Skeletal muscle tissue (tissue), 4 donors: ENCODE results near the gene MSRB3. TPM values are rescaled to one million over a fixed set of nuclear protein-coding genes. Genes with fewer than 3 reads are reported as not detected.
A peak's percentile ranks its signal among the peaks of the same experiment; 100 is the strongest.

Experiments used
- H3K27ac ChIP-seq: one replicate; pipeline ENCODE4 v1.7.0; 2013; ENCODE audit warnings: mild to moderate bottlenecking, low read depth, low read length, inconsistent platforms
- H3K27me3 ChIP-seq, 3 donors: one replicate each; pipeline ENCODE4 v1.7.0; 2013; ENCODE audit warnings: low read length in 3 of 3; ENCODE audit not compliant: control insufficient read depth in 3 of 3, insufficient read depth in 3 of 3
- H3K36me3 ChIP-seq, 3 donors: one replicate each; pipeline ENCODE4 v1.7.0; 2013; ENCODE audit warnings: low read length in 3 of 3; ENCODE audit not compliant: control insufficient read depth in 3 of 3, insufficient read depth in 3 of 3
- H3K4me1 ChIP-seq, 3 donors: one replicate each; pipeline ENCODE4 v1.7.0; 2013; ENCODE audit warnings: low read length in 3 of 3, mild to moderate bottlenecking in 3 of 3; ENCODE audit not compliant: control insufficient read depth in 3 of 3, insufficient read depth in 3 of 3
- H3K4me3 ChIP-seq, 3 donors: one replicate each; pipeline ENCODE4 v1.7.0; 2013; ENCODE audit warnings: low read length in 3 of 3
- H3K9ac ChIP-seq, 3 donors: one replicate each; pipeline ENCODE4 v1.7.0; 2013; ENCODE audit warnings: low read length in 3 of 3, mild to moderate bottlenecking in 3 of 3, moderate library complexity in 2 of 3, low read depth in 1 of 3
- H3K9me3 ChIP-seq, 3 donors: one replicate each; pipeline ENCODE4 v1.7.0; 2013; ENCODE audit warnings: low read length in 3 of 3; ENCODE audit not compliant: control insufficient read depth in 3 of 3
- total RNA-seq: library from RNA; depleted of rRNA; stranded (reverse); fragments of >200 nt; gene quantifications from one replicate; pipeline ENCODE4 v1.2.3, GENCODE V29; 2014
- donor health status: Osteomylitis.

Gene MSRB3
- total RNA-seq, 1 donor from 2014 or later, result 34.4 TPM

GRCh38 chr12:65263777-65264176 lies 14.7 kb upstream of the MSRB3 start:
- H3K27me3 ChIP-seq, result no peaks in the 10 kb centered on the region
- no peaks in the 10 kb centered on the region for H3K9me3 ChIP-seq
- H3K27ac ChIP-seq, result no peak overlapping the region
- H3K36me3 ChIP-seq, result no peaks in the 10 kb centered on the region
- H3K4me3 ChIP-seq, result no peak overlapping the region
- no peaks in the 10 kb centered on the region for H3K4me1 ChIP-seq
- no peak overlapping the region for H3K9ac ChIP-seq

- Histone ChIP-seq H3K9me3 (no peaks in the 10 kb centered on the region), H3K27ac (no peak overlapping the region), H3K36me3 (no peaks in the 10 kb centered on the region), H3K4me3 (no peak overlapping the region), H3K27me3 (no peaks in the 10 kb centered on the region), H3K4me1 (no peaks in the 10 kb centered on the region), H3K9ac (no peak overlapping the region)
Observed at GRCh38 chr12:65266408-65266807, 12.1 kb upstream of the MSRB3 start.

- no peaks in the 10 kb centered on the region for H3K27me3 ChIP-seq
- H3K36me3 ChIP-seq, result no peaks in the 10 kb centered on the region
- H3K4me3 ChIP-seq, result no peak overlapping the region
- H3K9ac ChIP-seq, result no peak overlapping the region
- no peak overlapping the region for H3K27ac ChIP-seq
- H3K9me3 ChIP-seq, result no peaks in the 10 kb centered on the region
- no peaks in the 10 kb centered on the region for H3K4me1 ChIP-seq
Observed at GRCh38 chr12:65269603-65270002, 8.9 kb upstream of the MSRB3 start.

GRCh38 chr12:65274602-65275272 lies 3.7 kb upstream of the MSRB3 start:
- Histone ChIP-seq H3K36me3 (no peaks in the 10 kb centered on the region), H3K4me1 (peaks cover 3 to 9% (median 3%) of the 10 kb centered on the region in 3 donors), H3K4me3 (no peak overlapping the region), H3K9me3 (no peaks in the 10 kb centered on the region), H3K27me3 (no peaks in the 10 kb centered on the region), H3K27ac (no peak overlapping the region), H3K9ac (no peak overlapping the region)

GRCh38 chr12:65275627-65276026 lies 2.9 kb upstream of the MSRB3 start:
- Histone ChIP-seq H3K9ac (no peak overlapping the region), H3K9me3 (no peaks in the 10 kb centered on the region), H3K36me3 (no peaks in the 10 kb centered on the region), H3K4me3 (no peak overlapping the region), H3K27ac (no peak overlapping the region), H3K4me1 (peaks cover 3 to 9% (median 5%) of the 10 kb centered on the region in 3 donors), H3K27me3 (no peaks in the 10 kb centered on the region)

GRCh38 chr12:65276916-65277530 lies 1.5 kb upstream of the MSRB3 start:
- Histone ChIP-seq H3K9ac (no peak overlapping the region), H3K4me1 (peaks cover 3 to 12% (median 9%) of the 10 kb centered on the region in 3 donors), H3K27me3 (no peaks in the 10 kb centered on the region), H3K27ac (no peak overlapping the region), H3K4me3 (no peak overlapping the region), H3K36me3 (no peaks in the 10 kb centered on the region), H3K9me3 (no peaks in the 10 kb centered on the region)

GRCh38 chr12:65277994-65278575 lies 398 bp upstream of the MSRB3 start:
- peaks cover 5 to 12% (median 9%) of the 10 kb centered on the region in 3 donors for H3K4me1 ChIP-seq
- peak overlapping the region; percentile 74 to 89 (median 87) for H3K4me3 ChIP-seq
- peak overlapping the region; percentile 71 to 90 (median 87) for H3K9ac ChIP-seq
- H3K9me3 ChIP-seq, result no peaks in the 10 kb centered on the region
- H3K27ac ChIP-seq, result peak overlapping the region; percentile 93
- H3K36me3 ChIP-seq, result no peaks in the 10 kb centered on the region
- no peaks in the 10 kb centered on the region for H3K27me3 ChIP-seq

GRCh38 chr12:65279369-65280112 lies 1.1 kb downstream of the MSRB3 start:
- H3K27me3 ChIP-seq, result no peaks in the 10 kb centered on the region
- no peaks in the 10 kb centered on the region for H3K9me3 ChIP-seq
- peak overlapping the region; percentile 87 to 92 (median 90) for H3K9ac ChIP-seq
- H3K4me3 ChIP-seq, result peak overlapping the region; percentile 74 to 89 (median 87)
- H3K27ac ChIP-seq, result peak overlapping the region; percentile 93
- H3K36me3 ChIP-seq, result no peaks in the 10 kb centered on the region
- peaks cover 12 to 18% (median 18%) of the 10 kb centered on the region in 3 donors for H3K4me1 ChIP-seq

- no peak overlapping the region for H3K27ac ChIP-seq
- peaks cover 15 to 21% (median 18%) of the 10 kb centered on the region in 3 donors for H3K4me1 ChIP-seq
- H3K36me3 ChIP-seq, result no peaks in the 10 kb centered on the region
- H3K9me3 ChIP-seq, result no peaks in the 10 kb centered on the region
- peak overlapping the region in 1 of 3 donors; percentile 87 for H3K9ac ChIP-seq
- no peak overlapping the region for H3K4me3 ChIP-seq
- H3K27me3 ChIP-seq, result no peaks in the 10 kb centered on the region
Observed at GRCh38 chr12:65280306-65280705, 1.8 kb downstream of the MSRB3 start.
